Gastrocnemius medialis (tissue), 4 donors: Measurements from ENCODE around the gene TNS1.

ENCODE experiments used
- CTCF ChIP-seq, 5 experiments: fragments of 450-650 bp in 3 of 5; fragments of 200-600 bp in 2 of 5; sonication (generic) in 2 of 5; IDR thresholded peaks in 4 of 5; conservative IDR thresholded peaks in 1 of 5; 1 replicate in 4 of 5; 2 replicates in 1 of 5; pipeline ENCODE4 v1.5.1; 2016 to 2019; ENCODE audit warnings: antibody characterized with exemption in 5 of 5, mild to moderate bottlenecking in 3 of 5, moderate library complexity in 3 of 5
- POLR2A ChIP-seq, 2 donors: fragments of 450-650 bp; IDR thresholded peaks; one replicate each; pipeline ENCODE4 v1.6.1; 2017; ENCODE audit warnings: antibody characterized with exemption in 2 of 2, mild to moderate bottlenecking in 2 of 2, moderate library complexity in 2 of 2

- TF ChIP-seq POLR2A (IDR thresholded peaks at IDR 0.05), result no peak
- TF ChIP-seq CTCF (IDR thresholded peaks at IDR 0.05 in 4 of 5, conservative IDR thresholded peaks at IDR 0.05 in 1 of 5), result no peak
Observed at GRCh38 chr2:217877866-217878265, 124.9 kb downstream of the TNS1 start.
